Dermis microvascular lymphatic vessel endothelial cell (primary cell): ENCODE measurements around the gene OLIG2. TPM values are rescaled to one million over a fixed set of nuclear protein-coding genes. Genes with fewer than 3 reads are reported as not detected.

Experiments used
- DNase-seq, 2 donors: peaks; one replicate each; pipeline versions ENCODE4 v3.0.0 to v3.0.0-alpha.2; 2010; ENCODE audit warnings: low read depth in 2 of 2
- total RNA-seq: library from RNA; depleted of rRNA; stranded (reverse); fragments of >200 nt; gene quantifications from 2 replicates; pipeline ENCODE4 v1.2.1, GENCODE V29; 2014

Gene OLIG2
- total RNA-seq, 1 donor from 2014 or later: not detected

DNA sequence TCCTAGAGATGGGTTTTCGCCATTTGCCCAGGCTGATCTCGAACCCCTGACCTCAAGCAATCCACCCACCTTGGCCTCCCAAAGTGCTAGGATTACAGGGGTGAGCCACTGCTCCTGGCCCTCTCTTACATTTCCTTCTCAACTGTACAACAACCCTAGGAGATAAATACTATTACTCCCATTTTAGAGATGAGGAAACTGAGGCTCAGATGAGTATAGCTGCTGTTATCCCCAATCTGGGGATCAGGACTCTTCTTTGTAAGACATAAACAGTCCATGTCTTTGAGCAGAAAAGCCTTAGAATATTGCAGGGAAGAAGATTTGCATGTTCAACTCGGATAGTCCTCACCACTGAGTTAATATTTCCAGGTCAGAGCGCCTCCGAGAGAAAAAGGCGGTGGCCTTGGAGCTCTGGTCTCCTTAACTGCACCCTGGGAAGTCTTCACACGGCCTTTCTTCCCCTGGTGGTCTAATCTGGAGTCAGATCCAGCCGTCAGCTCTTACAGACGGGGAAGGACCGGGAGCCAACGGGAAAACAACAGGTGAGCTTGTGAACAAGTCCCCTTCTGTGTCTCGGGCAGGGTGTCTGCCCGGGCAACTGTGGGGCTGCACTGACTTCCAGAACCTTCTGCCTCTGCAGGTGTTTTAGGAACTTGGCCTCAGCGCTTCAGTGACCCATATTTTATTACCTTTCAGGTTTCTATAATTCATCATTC is 38.3 kb downstream of the OLIG2 start:
- DNase-seq: no peak

DNA sequence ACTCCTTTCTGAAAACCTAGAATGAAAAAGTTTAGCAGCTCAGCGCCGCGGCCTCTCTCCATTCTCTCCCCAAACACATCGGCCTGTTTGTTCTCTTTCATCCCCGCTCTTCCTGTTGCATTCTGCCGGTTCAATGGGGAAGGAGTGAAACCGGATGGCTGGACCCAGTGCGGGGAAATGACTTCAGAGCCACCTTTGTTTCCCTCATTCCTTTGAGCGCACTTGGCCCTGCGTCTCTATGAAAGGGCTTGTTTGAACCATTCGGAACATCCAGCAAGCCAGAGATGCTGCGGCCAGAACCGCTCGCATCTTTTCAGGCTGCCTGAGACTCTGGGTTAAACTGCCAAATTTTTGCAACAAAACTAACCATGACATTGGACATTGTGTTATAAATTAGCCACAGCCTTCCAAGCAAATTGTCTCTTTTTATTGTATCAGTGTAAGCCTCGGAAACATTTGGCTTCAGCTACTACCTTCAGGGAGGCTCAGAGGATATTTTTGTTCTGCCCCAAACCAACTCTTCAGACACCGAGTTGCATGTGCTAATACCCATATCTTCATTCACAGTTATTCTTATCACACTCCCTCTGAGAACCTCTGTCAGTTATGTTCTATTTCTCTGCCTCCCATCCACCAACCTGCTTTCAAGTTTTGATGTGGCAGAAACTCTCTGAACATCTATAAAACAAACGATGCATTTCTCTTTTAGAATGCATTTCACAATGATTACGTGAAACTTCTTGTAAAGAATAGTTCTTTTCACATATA is 39.1 kb downstream of the OLIG2 start:
- DNase-seq: no peak

DNA sequence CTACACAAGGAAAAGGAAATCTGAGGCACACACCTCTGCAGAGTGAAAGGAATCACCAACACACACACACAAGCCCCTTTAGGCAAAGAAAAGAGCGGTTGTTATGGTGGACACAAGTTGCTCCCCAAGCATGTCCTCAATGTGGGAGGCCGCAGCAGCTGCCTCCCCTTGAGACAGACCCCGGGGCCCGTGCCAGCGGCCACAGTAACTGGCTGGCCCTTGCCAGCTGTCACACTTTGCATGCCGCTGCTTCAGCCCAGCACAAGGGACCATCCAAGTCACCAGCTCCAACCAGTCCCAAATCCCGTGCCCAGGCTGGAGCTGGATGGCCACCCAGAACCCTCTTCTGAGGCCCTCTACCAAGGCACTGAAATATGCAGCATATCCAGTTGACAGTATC is 41.3 kb downstream of the OLIG2 start:
- DNase-seq: no peak

DNA sequence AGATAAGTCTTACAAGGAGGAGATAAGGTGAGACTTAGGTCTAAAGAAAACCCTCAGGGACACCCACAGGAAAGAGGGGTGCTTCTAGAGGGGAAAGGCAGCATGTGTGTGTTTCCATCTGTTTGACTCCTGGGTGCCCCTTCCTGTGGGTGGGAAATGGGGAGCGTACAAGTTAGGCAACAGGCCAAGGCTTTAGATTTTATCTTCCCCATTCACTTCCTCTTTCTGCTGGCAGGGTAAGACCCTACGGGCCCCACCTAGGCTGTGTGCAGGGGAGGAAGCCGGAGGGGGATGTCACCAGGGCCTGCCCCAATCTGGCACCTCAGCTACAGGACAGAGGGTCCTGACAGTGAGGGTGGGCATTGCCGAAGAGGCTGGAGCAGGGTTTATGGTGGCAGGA is 41.7 kb downstream of the OLIG2 start:
- no peak for DNase-seq

DNA sequence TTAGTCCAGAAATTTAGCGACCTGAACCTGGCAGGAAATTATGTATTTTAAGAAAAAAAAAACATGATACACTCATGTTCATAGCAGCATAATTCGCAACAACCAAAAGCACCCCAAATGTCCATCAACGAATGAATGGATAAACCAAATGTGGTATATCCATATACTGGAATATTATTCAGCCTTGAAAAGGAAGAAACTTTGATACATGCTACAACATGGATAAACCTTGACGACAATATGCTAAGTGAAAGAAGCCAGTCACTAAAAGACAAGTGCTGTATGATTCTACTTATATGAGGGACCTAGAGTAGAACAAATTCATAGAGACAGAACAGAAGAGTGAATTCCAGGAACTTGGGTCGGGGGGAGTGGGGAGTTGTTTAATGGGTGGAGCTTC is 43.5 kb downstream of the OLIG2 start:
- no peak for DNase-seq

DNA sequence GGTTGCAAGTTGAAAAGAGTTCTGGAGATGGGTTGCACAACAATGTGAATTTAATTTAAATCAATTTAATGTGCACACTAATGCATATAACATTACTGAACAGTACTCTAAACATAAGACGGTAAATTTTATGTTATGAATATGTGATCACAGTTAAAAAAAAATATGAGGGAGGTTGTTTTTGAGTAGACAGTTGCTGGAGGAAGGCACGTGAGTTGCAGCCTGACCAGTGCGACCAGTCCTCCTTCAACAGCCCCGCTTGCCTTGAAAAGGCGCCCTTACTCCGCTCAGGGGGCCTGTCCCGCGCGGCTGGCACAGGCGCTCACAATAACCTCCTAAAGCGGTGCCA is 43.9 kb downstream of the OLIG2 start:
- no peak for DNase-seq

DNA sequence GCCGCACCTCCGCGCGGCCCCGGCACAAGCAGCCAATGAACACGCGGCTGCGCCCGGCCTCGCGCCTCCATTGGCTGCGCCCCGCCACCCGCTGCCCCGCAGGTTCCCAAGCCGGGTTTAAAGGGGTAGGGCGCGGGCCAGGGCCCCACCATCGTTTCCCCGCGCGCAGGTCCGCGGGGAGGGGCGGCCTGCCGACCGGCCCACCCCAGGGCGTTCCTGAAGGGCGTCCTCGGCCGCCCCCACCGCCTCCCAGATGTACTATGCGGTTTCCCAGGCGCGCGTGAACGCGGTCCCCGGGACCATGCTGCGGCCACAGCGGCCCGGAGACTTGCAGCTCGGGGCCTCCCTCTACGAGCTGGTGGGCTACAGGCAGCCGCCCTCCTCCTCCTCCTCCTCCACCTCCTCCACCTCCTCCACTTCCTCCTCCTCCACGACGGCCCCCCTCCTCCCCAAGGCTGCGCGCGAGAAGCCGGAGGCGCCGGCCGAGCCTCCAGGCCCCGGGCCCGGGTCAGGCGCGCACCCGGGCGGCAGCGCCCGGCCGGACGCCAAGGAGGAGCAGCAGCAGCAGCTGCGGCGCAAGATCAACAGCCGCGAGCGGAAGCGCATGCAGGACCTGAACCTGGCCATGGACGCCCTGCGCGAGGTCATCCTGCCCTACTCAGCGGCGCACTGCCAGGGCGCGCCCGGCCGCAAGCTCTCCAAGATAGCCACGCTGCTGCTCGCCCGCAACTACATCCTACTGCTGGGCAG is 44.4 kb downstream of the OLIG2 start, which contains the start of gene OLIG1:
OLIG1 (plus strand) TSS at position 148 of the 750 bp plus-strand sequence; CDS start at position 254, 106 bp downstream.
- DNase-seq: peak in 1 of 2 donors; percentile 37

DNA sequence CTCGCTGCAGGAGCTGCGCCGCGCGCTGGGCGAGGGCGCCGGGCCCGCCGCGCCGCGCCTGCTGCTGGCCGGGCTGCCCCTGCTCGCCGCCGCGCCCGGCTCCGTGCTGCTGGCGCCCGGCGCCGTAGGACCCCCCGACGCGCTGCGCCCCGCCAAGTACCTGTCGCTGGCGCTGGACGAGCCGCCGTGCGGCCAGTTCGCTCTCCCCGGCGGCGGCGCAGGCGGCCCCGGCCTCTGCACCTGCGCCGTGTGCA is 44.9 kb downstream of the OLIG2 start:
- no peak for DNase-seq

DNA sequence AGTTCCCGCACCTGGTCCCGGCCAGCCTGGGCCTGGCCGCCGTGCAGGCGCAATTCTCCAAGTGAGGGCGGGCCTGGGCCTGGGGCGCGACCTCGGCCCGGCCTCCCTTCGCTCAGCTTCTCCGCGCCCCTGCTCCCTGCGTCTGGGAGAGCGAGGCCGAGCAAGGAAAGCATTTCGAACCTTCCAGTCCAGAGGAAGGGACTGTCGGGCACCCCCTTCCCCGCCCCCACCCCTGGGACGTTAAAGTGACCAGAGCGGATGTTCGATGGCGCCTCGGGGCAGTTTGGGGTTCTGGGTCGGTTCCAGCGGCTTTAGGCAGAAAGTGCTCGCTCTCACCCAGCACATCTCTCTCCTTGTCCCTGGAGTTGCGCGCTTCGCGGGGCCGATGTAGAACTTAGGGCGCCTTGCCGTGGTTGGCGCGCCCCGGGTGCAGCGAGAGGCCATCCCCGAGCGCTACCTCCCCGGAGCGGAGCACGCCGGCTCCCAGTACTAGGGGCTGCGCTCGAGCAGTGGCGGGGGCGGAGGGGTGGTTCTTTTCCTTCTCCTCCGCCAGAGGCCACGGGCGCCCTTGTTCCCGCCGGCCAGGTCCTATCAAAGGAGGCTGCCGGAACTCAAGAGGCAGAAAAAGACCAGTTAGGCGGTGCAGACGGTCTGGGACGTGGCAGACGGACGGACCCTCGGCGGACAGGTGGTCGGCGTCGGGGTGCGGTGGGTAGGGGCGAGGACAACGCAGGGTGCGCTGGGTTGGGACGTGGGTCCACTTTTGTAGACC is 45.4 kb downstream of the OLIG2 start:
- no peak for DNase-seq

DNA sequence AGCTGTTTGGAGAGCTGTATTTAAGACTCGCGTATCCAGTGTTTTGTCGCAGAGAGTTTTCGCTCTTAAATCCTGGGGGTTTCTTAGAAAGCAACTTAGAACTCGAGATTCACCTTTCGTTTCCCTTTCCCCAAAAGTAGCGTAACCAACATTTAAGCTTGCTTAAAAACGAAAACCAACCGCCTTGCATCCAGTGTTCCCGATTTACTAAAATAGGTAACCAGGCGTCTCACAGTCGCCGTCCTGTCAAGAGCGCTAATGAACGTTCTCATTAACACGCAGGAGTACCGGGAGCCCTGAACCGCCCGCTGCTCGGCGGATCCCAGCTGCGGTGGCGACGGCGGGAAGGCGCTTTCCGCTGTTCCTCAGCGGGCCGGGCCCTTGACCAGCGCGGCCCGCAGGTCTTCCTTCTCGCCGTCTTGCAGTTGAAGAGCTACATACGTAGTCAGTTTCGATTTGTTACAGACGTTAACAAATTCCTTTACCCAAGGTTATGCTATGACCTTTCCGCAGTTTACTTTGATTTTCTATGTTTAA is 46.1 kb downstream of the OLIG2 start:
- no peak for DNase-seq

DNA sequence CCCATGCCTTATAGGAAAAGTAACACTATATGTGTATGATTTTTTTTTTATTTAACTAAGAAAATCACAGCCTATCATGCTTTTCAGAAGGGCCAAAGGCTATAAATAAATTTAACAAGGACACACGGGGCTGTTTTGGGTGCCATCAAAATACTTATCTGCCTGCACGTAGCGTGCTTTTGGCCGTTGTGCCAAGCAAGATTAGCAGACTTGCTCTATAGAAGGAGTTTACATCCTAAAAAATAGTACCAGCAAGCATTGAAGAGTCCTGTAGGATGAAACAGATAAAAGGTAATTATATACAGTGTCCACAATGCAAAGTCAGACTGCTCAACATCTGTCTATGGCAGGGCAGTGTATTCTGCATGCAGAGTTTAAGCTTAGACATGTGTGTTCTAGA is 47.9 kb downstream of the OLIG2 start:
- DNase-seq: no peak

DNA sequence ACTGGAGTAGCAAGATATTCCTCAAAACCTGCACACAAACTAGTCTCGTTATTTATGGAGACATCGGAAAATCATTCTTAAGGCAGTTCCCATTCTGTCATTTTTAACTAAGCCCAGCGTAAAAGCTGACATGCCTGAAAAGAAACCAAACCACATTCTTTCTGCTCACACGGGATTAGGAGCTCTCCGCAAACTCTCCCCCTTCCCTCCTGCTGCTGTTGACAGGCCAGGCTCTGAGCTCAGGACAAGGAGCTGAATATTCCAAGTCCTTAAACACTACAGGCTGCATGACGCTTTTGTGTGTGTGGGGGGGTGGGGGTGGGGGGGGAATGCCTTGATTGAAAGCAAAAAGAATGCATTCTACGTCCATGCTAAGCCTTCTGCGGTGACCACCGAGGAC is 49.4 kb downstream of the OLIG2 start:
- DNase-seq: no peak

DNA sequence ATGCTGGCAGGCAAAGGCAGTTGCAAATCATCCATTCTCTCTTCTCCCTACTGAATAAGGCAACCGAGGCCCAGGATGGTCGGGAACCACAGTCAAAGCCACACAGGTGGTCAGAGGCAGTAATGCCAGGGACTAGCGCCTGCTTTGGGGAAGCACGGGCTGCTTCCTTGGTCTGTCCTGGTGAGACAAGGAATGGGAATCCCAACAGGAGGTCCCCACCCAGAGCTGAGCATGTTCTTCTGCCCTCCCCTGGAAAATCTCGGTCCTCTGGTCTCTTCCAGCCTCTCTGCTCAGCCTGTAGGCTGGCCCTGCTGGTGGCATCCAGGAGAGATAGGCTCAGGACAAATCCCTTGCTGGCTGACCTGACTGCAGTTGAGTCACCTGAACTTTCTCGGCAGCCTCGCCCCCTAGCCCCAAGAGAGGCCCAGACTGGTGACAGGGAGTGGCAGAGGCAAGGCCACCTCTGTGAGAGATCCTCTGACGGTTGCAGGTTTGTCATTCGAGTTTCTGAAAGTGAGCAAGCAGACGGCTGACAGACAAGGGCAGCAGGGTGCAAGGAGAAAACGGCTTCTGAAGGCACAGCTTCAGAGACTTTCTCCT is 50.0 kb downstream of the OLIG2 start:
- no peak for DNase-seq

DNA sequence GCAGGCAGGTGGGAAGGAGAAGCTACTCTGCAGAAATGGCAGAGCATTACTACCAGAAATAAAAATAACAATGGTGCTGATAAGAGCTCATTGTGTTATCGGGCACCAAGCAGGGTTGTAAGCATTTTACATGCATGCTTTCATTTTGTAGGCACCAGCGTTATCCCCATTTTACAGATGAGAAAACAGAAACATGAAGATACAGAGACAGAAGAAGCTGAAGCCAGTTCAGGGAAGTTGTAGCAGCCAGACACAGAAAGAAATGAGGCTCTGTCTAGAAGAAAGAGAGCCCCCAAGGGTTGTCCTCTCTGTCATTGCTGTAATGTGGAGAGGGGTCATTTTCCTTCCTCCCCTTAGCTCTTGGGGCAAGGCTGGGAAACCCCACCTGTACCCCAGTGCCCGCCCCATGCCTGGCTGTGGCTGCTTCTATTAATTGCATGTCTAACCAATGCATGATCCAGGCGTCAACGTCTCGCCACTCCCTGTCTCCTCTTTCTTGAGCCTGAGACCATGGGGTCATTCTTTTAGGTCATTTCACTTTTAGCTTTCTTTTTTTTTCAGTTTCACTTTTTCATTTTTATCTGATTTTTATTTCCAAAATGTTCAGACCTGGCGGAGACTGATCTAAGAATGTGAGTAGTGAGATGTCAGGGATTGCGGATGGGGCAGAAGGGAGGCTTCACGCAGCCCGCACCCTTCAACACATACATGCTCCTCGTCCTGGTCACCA is 51.0 kb downstream of the OLIG2 start:
- DNase-seq: no peak

Other genes starting within 250 kb of the OLIG2 start
- not detected in 2 replicates for gene OLIG1, start 44.2 kb downstream of the OLIG2 start, total RNA-seq
- gene IFNAR2, start 204.0 kb downstream of the OLIG2 start, total RNA-seq: 8.3 and 8.7 TPM in 2 replicates
- gene IL10RB, start 240.4 kb downstream of the OLIG2 start, total RNA-seq: 45.8 and 46.7 TPM in 2 replicates